Measurements from ENCODE around the gene GDPD1. TPM values are rescaled to one million over a fixed set of nuclear protein-coding genes. Genes with fewer than 3 reads are reported as not detected.
"Not testable (repeated sequence)": the region's sequence is repeated elsewhere in the genome, so short reads cannot be mapped to it uniquely, and the experiment has no call there.

GDPD1 gene
- total RNA-seq, 1 donor from 2014 or later, result 3.9 TPM

- Histone ChIP-seq H3K27ac (no peak overlapping the region), H3K27me3 (no peaks in the 10 kb centered on the region), H3K4me3 (no peak overlapping the region), H3K4me1 (peaks cover 7% of the 10 kb centered on the region), H3K9me3 (no peaks in the 10 kb centered on the region), H3K36me3 (no peaks in the 10 kb centered on the region)
- intact Hi-C loops (cut with DNase I), result loop anchor here (5.0 kb wide), 1 partner anchor 132 kb away; no protein-coding TSS in a partner anchor
- DNase-seq (no peak), ATAC-seq (no peak)
- TF ChIP-seq CTCF (IDR thresholded peaks at IDR 0.05), result no peak
Measured at GRCh38 chr17:59310263-59310920, 90.1 kb downstream of the GDPD1 start.

- no peak for DNase-seq
- TF ChIP-seq CTCF (IDR thresholded peaks at IDR 0.05), result peak; percentile 87
- H3K27me3 ChIP-seq, result no peaks in the 10 kb centered on the region
- no peaks in the 10 kb centered on the region for H3K36me3 ChIP-seq
- no peaks in the 10 kb centered on the region for H3K9me3 ChIP-seq
- H3K27ac ChIP-seq, result no peak overlapping the region
- H3K4me3 ChIP-seq, result no peak overlapping the region
- peaks cover 7% of the 10 kb centered on the region for H3K4me1 ChIP-seq
- intact Hi-C loops (cut with DNase I), result loop anchor here (5.0 kb wide), 1 partner anchor 131 kb away; no protein-coding TSS in a partner anchor
- peak; percentile 98 for ATAC-seq
Measured at GRCh38 chr17:59311051-59311468, 90.7 kb downstream of the GDPD1 start.

GRCh38 chr17:59311521-59311920 is 91.2 kb downstream of the GDPD1 start:
- not testable (repeated sequence) for H3K27me3 ChIP-seq, H3K4me1 ChIP-seq, H3K27ac ChIP-seq, ATAC-seq, H3K9me3 ChIP-seq, DNase-seq, H3K4me3 ChIP-seq, H3K36me3 ChIP-seq
- intact Hi-C loops (cut with DNase I), result loop anchor here (5.0 kb wide), 1 partner anchor 131 kb away; no protein-coding TSS in a partner anchor

GRCh38 chr17:59315866-59316265 is 95.6 kb downstream of the GDPD1 start:
- ATAC-seq (peak; percentile 51), DNase-seq (no peak)
- no peaks in the 10 kb centered on the region for H3K27me3 ChIP-seq
- no peaks in the 10 kb centered on the region for H3K9me3 ChIP-seq
- no peak overlapping the region for H3K27ac ChIP-seq
- H3K36me3 ChIP-seq, result no peaks in the 10 kb centered on the region
- no peak for TF ChIP-seq CTCF (IDR thresholded peaks at IDR 0.05)
- peaks cover 5% of the 10 kb centered on the region for H3K4me1 ChIP-seq
- intact Hi-C loops (cut with DNase I), result no loop called here
- no peak overlapping the region for H3K4me3 ChIP-seq

Other genes starting within 250 kb of the GDPD1 start
- gene TRIM37, start 113.6 kb upstream of the GDPD1 start, total RNA-seq, result 20.3 TPM
- gene SKA2, start 65.3 kb upstream of the GDPD1 start, total RNA-seq, result 21.3 TPM
- gene PRR11, start 64.8 kb upstream of the GDPD1 start, total RNA-seq, result 2.4 TPM
- 12.6 TPM for gene SMG8, start 10.5 kb upstream of the GDPD1 start, total RNA-seq
- 19.6 TPM for gene YPEL2, start 111.1 kb downstream of the GDPD1 start, total RNA-seq